H1 (cell line): ENCODE data around the gene EHD4. TPM values are rescaled to one million over a fixed set of nuclear protein-coding genes. Genes with fewer than 3 reads are reported as not detected.

ENCODE experiments used
- JUND ChIP-seq: IDR thresholded peaks from 2 replicates; pipeline ENCODE4 v1.6.1; 2011; ENCODE audit warnings: mild to moderate bottlenecking, improper control_type of control experiment, low read length
- SP2 ChIP-seq: IDR thresholded peaks from 2 replicates; pipeline ENCODE4 v1.6.1; 2012; ENCODE audit warnings: mild to moderate bottlenecking, low read length, inconsistent platforms
- polyA plus RNA-seq, 7 experiments: library from polyadenylated mRNA; depleted of rRNA in 3 of 7; stranded (reverse) in 5 of 7; unstranded in 2 of 7; fragments of >200 nt in 5 of 7; fragments of 200-250 nt in 2 of 7; gene quantifications; 1 replicate in 5 of 7; 2 replicates in 1 of 7; 4 replicates in 1 of 7; pipeline versions ENCODE4 v1.2.1 to v1.2.3, GENCODE V29; 2011 to 2013; ENCODE audit warnings: missing spikeins in 2 of 7, mixed read lengths in 2 of 7
- total RNA-seq: library from RNA; stranded (reverse); fragmentation: NEBNext Ultra II Directional; extraction: Animal tissue kit (Norgen Biotek cat#: 25700); gene quantifications from 2 replicates; pipeline ENCODE4 v1.2.1, GENCODE V29; 2021

The EHD4 gene
- total and polyA plus RNA-seq, 2 of the 8 experiments (the other 6 are each of a cell fraction or from before 2014, with no cell fraction given), result 17.5 to 24.5 TPM

GRCh38 chr15:41982133-41982930, 10.0 kb upstream of the EHD4 start (continued):
- TF ChIP-seq JUND, result no peak
- TF ChIP-seq SP2, result no peak
